OCI-LY3 (cell line): ENCODE measurements around the gene GPR137B.

Experiments used
- EZH2phosphoT487 ChIP-seq: fragments of 200-600 bp; shearing (Covaris generic); IDR thresholded peaks from 2 replicates; pipeline ENCODE4 v1.6.1; 2018; ENCODE audit warnings: antibody characterized with exemption, mixed run types, low read depth
- TF ChIP-seq, protein P1 (sequence below): fragments of 200-600, 300-600 bp; sonication (generic); IDR thresholded peaks from 2 replicates; pipeline ENCODE4 v1.5.1; 2014; ENCODE audit warnings: antibody characterized with exemption, low read length, low read depth

DNA sequence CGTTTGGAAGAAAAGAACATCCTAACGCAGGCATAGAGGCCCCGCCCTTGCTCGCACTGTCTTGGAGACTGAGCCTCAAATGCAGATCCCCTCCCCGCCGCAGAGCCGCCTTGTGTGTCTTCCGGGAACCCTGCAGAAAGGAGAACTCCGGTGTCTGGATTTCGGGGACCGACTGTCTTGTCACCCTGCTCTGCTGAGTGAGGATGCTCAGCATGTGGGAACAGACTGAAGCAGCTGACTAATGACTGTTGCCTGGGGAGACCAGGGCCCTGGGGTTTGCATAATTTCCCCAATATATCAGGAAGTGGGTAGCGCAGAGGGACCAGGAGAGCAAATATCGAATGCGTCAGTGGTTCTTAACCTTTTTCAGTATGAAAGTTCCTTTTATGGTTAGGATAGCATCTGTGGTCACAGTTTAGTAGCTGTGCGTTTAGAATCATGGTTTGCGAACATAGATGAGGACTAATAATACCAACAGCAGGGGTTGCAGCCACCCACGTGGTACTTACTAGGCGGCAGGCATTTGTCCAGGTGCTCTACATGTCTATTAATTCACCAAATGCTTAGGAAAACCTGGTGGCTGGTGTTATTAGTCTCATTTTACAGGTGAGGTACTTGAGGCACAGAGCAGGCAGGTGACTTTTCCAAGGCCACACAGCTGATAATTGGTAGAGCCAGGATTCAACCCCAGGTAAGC lies 14.3 kb downstream of the GPR137B start:
- TF ChIP-seq, protein P1, sequence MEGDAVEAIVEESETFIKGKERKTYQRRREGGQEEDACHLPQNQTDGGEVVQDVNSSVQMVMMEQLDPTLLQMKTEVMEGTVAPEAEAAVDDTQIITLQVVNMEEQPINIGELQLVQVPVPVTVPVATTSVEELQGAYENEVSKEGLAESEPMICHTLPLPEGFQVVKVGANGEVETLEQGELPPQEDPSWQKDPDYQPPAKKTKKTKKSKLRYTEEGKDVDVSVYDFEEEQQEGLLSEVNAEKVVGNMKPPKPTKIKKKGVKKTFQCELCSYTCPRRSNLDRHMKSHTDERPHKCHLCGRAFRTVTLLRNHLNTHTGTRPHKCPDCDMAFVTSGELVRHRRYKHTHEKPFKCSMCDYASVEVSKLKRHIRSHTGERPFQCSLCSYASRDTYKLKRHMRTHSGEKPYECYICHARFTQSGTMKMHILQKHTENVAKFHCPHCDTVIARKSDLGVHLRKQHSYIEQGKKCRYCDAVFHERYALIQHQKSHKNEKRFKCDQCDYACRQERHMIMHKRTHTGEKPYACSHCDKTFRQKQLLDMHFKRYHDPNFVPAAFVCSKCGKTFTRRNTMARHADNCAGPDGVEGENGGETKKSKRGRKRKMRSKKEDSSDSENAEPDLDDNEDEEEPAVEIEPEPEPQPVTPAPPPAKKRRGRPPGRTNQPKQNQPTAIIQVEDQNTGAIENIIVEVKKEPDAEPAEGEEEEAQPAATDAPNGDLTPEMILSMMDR = no peak
- no peak for TF ChIP-seq EZH2phosphoT487
